H1 (cell line): Measurements from ENCODE around the gene PPCDC.

Source experiments
- EZH2 ChIP-seq: fragments of 200-600 bp; sonication (generic); IDR thresholded peaks from 2 replicates; pipeline ENCODE4 v1.7.1; 2012; ENCODE audit warnings: low read depth, mild to moderate bottlenecking, moderate library complexity, low read length, inconsistent platforms; ENCODE audit not compliant: severe bottlenecking
- POLR2A ChIP-seq, 2 experiments: IDR thresholded peaks; 1 replicate in 1 of 2; 2 replicates in 1 of 2; pipeline ENCODE4 v1.6.1; 2011; ENCODE audit warnings: low read depth in 2 of 2, low read length in 2 of 2, mild to moderate bottlenecking in 2 of 2; ENCODE audit errors: control extremely low read depth in 1 of 2
- SIRT6 ChIP-seq: IDR thresholded peaks from one replicate; pipeline ENCODE4 v1.7.1; 2012; ENCODE audit warnings: low read length, inconsistent platforms

GRCh38 chr15:75049392-75049791 lies 26.0 kb downstream of the PPCDC start:
- TF ChIP-seq EZH2 = no peak
- no peak for TF ChIP-seq SIRT6
- no peak for TF ChIP-seq POLR2A (IDR thresholded peaks at IDR 0.05; ENCODE audit: control extremely low read depth in 1 of 2, low read depth in 2 of 2, low read length in 2 of 2)
